Epithelial cell of prostate (primary cell): ENCODE results near the gene LINGO1.

Source experiments
- DNase-seq: peaks from one replicate; pipeline ENCODE4 v3.0.0-alpha.2; 2011; ENCODE audit warnings: low read depth, low spot score
- H3K27ac ChIP-seq: fragments of 450-650 bp; 2 replicates; pipeline ENCODE4 v1.5.1; 2017; ENCODE audit warnings: mild to moderate bottlenecking

The LINGO1 gene

DNA sequence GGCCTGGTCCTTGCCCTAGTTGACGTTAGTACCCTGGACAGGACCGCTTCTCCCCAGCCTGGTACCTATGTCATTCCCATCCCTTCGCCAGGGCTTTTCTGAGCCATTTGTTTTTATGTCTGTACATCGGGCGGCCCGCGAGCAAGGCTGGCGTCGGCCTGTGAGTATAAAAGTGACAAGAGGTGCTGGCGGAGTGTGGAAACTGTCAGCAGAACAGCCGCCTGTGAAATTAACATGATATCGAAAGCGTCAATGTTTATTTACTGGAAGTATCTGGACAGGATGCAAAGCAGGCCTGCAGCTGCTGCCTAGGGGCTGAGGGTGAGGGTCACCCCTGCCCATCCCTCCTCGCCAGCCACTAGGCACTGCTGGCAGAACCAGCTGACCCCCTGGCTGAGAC is 33.4 kb downstream of the LINGO1 start:
- no peak for DNase-seq

DNA sequence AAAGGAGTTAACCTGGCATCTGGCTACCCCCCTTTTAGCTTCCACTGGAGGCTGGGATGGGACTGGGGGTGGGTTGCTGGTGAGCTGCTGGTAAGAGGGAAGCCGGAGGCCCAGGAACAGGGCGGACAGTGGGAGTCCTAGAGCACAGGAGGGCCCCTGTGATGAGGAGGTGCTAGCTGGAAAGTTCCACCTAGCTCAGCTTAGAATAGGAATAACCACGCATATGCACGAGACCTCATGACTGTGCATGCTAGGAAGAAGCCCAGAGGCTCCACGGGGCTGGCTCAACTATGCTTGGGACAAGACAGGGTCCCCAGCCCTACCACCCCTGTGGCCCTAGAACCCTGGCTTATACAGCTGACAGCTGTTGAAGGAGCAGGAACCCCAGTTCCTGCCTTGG is 34.1 kb downstream of the LINGO1 start:
- DNase-seq = no peak
- no peak overlapping the region for H3K27ac ChIP-seq

More for the DNA sequence above, 33.4 kb downstream of the LINGO1 start:
- no peak overlapping the region for H3K27ac ChIP-seq

DNA sequence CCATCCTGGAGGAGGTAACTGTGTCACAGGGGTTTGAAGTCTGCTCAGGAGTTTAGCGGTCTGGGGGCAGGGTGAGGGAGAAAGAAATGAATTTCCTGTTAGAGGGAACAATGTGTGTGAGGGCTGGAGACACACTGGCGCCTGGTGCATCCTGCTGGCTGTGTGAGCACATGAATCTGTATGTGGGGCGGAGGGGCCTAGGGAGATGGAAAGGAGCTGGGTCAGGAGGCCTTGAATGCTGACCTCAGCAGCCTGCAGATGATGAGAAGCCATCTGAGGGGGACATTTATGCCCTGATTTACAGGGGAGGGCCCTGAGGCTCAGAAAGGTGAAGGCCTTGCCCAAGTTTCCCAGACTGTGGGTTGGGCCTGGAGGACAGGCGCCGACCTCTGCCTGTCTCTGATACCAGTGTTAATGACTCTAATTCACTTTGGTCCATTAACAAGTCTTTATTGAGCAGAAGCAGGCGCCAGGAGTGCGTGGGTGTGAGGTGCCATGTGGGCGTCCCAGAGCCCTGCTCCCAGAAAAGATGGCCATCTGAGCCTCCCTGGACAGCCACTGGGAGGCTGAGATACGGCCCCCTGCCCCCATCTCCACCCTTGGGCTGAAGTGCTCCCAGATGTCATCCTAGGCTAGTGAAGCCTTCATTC is 34.8 kb downstream of the LINGO1 start:
- DNase-seq = no peak
- H3K27ac ChIP-seq = no peak overlapping the region

DNA sequence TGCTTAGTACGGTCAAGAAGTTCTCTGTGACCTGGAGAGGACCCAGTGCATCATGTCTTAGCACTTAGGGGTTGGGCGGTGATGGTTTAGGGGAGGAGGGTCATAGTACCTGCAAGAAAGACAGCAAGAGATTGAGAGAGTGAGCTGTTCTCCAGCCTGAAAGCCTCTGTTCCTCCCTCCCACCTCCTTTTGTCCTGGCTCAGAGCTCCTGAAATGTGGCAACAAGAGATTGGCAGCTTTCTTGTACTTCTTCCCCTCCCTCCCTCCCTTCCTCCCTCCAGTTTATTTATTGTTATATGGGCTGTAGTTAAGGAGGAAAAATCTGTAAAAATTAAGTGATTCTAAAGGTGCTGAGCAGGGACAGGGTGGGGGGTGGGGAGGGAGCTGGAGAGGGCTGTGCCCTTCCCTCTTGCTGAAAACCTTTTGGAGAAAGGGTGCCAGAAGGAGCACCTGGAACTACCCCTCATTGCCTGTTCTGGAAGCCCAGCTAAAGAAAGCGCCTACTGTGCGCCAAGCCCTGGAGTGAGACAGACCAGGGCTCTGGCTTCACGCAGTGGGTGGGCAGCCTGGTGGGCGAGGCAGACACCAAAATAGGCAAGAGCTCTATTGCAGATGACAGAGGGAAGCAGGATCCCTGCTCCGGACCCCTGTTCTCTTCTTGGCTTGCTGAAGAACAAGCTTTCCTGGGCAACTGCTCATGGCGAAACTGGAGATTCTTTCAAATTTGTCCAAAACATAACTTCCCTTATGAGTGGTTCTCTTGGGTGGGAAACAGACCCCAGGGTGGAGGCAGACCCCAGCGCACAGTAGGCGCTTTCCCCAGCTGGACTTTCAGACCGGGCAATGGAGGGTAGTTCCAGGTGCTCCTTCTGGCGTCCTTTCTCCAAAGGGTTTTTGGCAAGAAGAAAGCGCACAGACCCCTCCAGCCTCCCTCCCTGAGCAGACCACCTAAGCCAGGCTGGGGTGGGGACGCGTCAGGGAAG is 35.6 kb downstream of the LINGO1 start:
- H3K27ac ChIP-seq = no peak overlapping the region
- DNase-seq = no peak

DNA sequence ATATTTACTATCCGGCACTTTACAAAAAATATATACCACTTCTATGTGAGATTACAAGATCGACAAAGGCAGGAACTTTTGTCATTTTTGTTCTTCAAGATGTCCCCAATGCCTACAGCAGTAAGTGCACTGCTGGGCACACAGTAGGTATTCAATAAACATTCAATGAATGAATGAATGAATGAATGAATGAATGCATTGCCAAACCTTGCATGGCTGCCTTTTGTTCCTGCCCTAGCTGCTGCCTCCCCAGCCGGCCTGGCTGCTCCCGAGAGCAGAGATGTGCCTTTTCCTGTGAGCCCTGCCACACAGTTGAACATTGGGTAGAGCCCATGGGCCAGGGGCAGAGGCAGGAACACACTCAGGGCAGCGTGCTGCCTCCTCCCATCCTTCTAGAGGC is 37.5 kb downstream of the LINGO1 start:
- no peak overlapping the region for H3K27ac ChIP-seq
- no peak for DNase-seq

DNA sequence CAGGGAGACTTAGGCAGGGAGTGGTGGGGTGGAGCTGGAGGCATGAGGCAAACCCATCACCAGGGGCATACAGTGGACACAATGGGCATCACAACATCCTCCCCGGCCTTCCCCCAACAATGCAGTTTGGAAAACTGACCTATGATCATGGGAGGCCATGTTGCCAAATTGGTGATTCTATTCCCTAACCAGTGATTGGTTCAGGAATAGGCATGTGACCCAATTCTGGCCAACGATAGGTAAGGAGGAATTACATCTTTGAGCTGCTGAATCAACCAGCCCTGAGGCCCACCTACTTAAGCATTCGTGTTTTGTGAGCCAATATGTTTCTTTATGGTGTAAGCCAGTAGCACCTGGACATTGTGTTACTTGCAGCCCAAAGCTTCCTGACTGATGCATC is 40.0 kb downstream of the LINGO1 start:
- no peak overlapping the region for H3K27ac ChIP-seq
- DNase-seq = no peak

DNA sequence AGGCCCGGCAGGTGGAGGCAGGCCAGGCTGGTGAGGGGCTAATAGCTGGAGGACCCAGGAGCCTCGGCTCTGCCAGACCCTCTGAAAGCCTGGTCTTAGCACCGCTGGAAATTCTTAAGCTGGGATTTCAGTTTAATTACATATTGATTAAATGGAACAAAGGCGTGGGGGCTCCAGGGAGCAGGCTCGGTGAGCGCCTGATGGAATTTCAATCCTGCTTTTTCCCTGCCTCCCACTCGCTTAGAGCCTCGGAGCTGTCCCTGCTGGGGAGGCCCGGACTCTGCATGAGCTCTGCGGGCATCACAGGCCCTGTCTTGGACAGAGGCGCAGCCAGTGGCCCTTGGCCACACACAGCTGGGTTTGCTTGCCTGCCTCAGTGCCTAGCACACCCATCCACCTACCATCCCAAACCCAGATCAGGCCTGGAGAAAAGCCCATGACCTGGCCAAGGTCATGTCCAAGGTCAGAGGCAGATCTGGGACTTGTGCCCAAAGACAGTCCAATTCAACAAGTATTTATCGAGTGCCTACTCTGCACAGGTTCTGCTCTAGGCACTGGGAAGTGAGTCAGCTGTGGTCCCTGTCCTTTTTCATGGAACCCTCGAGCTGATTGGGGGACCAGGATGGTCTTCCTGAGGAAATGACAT is 40.6 kb downstream of the LINGO1 start:
- no peak for DNase-seq
- H3K27ac ChIP-seq = no peak overlapping the region

DNA sequence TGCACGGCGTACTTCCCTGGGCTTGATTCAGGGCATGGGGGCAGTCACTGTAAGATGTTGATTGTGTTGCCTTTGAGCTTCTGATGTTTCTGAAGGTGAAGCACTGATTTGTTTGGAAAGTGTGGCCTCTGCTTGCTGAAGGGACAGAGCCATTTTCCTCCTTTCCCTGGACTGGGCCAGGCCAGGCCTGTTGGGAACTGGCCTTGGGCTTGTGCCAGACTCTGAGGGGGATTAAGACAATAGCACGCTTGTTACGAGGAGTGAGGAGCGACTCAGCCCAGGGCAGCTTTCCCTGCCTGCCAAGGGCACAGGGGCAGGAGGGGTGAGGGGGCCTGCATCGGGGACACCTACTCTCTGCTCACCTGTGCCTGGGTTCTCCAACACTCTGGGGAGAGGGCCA is 42.9 kb downstream of the LINGO1 start:
- H3K27ac ChIP-seq = no peak overlapping the region
- no peak for DNase-seq

DNA sequence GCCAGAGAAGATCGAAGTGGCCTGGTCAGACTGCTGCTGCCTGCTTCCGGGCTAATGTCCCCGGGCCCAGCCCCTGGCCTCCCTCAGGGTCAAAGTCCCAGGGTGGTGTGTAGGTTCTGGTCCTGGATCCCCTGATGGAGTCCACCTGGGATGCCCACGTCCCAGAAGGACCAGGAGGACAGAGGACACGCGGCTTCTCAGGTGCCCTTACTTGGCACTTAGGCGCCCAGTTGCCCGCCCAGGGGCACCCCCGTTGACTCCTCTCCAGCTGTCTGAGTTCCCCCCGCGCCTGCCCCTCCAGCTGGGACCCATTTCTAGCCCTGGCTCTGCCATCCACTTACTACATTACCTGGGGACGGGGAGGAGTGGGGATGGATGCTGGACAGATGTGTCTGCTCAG is 44.6 kb downstream of the LINGO1 start:
- DNase-seq = no peak
- H3K27ac ChIP-seq = no peak overlapping the region

DNA sequence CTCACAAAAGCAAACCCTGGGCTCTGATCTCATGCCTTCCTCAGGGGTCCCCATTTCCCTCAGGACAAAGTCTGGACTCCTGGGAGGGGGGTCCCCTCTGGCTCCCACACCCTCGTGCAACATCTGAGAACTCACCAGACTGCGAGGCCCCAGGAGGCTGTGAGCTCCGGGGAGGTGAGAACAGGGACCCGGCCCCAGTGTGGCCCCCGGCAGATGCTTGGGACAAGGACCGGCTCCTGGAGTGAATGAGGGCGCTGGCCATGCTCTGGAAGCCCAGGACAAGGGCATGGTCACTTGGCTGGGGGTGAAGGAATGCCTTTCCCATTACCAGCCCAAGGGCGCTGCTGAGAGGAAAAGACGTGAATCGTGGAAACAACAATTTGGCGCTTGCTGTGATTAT is 48.0 kb downstream of the LINGO1 start:
- no peak for DNase-seq
- no peak overlapping the region for H3K27ac ChIP-seq

DNA sequence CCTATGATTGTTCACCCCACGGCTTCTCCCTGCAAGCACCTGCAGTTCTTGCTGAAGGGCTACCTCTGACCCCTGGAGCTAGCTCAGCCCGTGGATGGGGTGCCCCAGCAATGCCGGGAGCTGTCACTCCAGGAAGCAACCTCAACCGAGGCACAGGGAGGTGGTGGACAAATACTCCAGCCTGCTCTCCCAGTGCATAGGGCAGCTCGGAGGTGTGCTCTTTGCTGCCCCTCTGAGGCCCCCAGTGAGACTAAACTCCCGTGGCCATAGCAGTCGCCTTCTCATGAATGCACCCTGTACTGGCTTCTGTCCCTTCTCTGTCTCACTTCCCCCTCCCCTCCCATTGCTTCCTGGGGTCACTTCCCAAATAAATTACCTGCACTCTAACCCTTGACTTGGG is 48.5 kb downstream of the LINGO1 start:
- H3K27ac ChIP-seq = no peak overlapping the region
- no peak for DNase-seq

DNA sequence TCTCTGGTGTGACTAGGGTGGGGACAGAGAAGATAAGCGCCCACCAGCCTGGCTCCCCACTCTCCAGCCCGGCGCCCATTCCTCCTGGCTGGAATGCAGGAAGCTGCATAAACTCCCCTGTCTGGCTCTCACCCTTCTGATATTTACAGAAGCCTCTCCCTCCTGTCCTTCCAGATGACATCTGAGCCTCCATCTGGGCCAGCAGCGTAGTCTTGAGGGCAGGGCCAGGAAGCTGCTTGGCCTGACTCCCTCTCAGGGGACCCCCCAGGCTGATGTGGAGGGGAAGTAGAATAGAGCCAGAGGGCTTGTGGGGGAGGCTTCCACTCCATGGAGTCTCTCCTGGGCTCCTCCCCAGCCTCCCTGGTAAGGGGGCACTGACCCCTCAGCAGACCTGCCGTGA is 49.9 kb downstream of the LINGO1 start:
- no peak overlapping the region for H3K27ac ChIP-seq
- DNase-seq = no peak

DNA sequence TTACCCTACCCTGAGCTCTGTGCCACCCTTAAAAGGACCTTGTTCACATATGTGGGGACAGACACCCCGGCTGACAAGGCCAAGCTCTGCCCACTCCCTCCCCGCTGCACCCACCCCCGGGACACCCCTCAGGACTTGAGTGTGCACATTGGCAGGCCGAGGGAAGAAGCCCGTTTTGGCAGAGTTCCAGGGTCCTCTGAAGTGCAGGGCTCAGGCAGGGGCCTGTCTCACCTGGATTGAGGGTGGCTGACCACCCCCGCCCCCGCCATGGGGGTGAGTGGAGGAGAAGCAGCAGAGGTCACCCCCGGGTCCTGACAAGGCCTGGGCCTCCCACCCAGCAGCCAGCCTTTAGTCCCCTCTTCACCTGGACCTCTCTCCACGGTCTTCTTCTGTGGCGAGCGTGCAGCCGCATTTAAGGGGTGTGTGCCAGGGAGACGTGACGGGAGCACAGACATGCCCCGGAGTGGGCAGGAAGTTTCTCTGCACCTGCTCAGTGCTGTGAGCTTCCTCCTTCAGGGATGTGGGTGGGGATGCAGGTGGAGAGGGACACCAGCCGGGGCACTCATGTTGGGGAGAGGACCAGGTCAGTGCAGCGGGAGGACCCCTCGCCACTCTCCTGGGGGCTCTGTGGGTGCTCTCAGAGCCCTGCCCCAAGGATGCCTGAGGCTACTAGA is 50.7 kb downstream of the LINGO1 start:
- no peak for DNase-seq
- H3K27ac ChIP-seq = no peak overlapping the region

DNA sequence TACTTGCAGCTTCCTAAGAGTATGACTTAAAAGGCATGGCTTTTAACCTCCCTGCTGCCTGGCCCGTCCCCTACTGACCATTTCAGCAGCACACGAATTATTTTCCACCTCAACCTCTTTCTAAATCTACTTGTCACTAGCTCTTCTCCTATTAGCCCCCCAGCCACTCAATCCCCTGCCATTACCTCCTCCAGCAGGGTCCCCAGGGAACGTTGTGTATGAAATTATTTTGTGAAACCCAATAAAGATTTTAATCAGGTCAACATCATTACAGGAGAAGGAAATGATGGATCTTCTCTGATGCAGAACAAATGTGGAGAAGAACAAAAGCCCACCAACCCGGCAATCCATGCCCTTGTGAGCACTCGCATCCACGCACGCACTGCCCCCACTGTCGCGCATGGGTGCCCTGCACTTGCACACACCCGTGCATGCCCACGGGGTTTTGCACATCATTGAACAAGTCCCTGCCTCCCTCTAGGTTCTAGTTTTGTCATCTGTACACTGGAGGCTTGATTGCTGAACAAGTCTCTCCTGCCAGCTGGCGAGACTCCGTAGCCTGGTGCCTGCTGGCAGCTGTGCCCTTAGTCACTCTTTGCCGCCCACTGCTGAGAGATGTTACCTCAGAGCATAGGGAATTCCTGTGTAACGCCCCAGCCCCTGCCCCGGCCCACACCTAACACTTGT is 51.6 kb downstream of the LINGO1 start:
- no peak for DNase-seq
- no peak overlapping the region for H3K27ac ChIP-seq

DNA sequence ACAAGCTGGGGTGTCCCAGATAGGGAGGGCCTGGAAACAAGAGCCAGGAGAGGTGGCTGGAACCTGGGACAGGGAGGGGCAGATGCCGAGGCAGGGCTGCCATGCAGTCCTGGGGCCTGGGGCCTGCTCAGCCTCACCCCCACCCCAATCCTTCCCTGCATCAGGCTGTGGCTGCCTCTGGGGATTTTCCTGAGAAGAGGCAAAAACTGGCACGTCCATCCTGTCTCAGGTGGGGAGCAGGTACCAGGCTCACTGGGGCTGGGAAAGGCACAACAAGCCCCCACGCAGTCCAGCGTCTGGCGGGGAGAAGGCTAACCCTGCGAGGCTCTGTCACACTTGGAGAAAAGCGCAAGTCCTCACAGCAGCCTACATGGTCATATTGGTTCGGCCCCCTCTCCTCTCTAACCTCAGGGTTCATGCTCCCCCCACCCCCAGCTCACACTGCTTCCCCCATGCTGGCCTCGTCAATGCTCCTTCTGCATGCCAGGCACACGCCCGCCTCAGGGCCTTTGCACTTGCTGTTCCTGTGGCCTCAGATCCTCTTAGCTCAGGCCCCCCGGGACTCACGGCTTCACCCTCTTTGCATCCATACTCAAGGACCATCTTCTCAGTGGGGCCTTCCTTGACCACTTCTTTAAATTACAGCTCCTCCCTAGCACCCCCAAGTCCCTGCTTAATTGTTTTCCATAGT is 53.1 kb downstream of the LINGO1 start:
- no peak overlapping the region for H3K27ac ChIP-seq
- no peak for DNase-seq

DNA sequence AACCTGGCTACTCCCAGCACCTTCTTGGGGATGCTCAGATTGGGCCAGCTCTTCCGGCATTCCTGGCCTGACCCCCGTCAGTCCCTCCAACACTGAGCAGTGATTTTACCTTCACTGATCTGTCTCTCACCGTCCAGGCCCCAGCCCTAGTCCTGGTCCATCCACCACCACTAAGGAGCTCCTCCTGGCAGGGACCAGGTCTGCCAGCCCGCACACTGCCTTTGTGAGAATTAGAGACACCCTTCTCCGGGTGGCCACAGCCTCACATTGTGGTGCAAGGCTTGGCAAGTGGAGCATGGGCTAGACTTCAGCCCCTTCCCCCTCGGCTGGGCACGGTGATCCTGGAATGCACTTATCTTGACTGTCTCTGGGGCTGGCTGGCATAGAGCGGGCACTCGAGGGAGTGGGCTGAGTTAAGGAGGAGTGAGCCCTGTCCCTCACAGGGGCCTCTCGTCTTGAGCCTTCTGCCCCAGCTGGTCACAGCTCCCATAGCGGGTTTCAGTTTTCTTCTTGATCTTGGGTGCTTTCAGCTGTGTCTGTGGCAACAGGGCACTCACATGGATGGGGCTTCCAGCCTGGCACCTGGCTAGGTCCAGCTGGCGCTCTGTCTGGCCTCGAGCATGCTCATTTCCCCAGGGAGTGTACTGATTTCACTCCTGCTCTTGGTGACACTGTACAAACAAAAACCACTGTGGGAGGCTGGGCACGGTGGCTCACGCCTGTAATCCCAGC is 53.9 kb downstream of the LINGO1 start:
- no peak for DNase-seq
- no peak overlapping the region for H3K27ac ChIP-seq

DNA sequence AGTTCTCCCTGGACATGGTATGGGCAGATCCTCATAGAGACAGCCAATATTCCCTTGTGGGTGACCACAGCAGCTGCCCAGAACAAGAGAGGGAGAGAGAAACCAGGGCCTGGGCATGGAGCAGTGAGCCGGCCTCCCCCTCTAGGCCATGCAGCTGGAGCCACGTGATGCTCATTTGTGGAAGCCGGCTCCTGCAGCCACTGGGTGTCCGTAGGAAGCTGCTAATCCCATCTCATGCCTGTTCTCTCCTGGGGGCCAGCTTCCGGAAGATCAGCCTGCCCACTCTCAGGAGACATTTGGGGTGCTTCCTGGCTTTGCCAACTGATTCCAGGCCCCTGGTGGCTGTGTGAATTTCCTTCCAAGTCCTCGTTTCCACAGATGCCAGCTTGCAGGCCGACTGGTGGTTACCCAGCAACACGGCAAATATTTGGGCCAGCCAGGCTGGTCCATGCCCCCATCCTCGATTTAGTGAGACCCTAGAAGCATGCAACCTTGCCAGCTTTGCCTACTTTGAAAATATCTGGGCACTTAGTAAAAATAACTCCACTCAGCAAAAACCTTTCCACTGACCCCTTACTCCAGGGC is 55.3 kb downstream of the LINGO1 start:
- DNase-seq = no peak
- H3K27ac ChIP-seq = no peak overlapping the region

DNA sequence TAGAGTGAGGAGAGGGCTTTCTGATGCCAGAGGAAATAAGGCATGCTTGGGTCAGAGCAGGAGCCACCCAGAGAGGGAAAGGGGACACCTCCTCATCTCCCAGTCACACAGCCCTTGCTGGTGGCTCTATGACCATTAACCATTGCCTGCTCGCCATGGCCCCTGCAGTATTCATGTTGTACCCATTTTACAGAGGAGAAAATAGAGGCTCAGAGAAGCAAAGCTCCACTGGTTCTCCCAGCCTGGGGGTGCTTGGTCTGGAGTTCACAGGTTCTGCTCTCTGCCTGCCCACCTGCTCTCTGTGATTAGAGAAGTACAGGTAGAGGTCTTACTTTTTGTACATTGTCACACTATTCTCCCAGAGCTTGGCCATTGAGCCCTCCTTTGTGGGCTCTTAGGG is 56.2 kb downstream of the LINGO1 start:
- no peak overlapping the region for H3K27ac ChIP-seq
- DNase-seq = no peak
